Loucy (cell line): Measurements from ENCODE around the gene TOM1L2.

ENCODE experiments used
- EZH2phosphoT487 ChIP-seq: fragments of 200-600 bp; IDR thresholded peaks from 2 replicates; pipeline ENCODE4 v1.6.1; 2018; ENCODE audit warnings: antibody characterized with exemption, mild to moderate bottlenecking, moderate library complexity, borderline replicate concordance
- TF ChIP-seq, protein P1 (sequence below): fragments of 200-600 bp; sonication (generic); conservative IDR thresholded peaks from 2 replicates; pipeline ENCODE4 v1.5.1; 2014; ENCODE audit warnings: mild to moderate bottlenecking, antibody characterized with exemption, low read length

DNA sequence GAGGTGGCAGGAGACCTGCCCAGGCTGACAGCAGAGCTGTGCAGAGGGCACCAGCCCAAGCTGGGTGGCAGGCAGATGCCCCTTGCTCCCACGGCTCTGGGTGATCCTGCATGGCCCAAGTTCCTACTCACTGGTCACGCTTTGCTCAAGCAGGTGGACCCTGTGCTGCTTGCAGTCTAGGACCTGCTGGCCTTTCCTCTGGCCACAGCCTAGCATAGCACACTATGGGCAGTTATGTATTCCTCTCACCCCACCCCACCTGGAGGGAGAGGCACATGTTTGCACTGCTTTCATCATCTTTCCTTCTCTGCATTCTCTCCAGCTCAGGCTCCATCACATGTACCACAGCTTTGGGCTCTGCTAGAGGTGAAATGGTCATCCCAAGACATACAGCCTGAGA, 115.8 kb downstream of the TOM1L2 start:
- TF ChIP-seq, protein P1, sequence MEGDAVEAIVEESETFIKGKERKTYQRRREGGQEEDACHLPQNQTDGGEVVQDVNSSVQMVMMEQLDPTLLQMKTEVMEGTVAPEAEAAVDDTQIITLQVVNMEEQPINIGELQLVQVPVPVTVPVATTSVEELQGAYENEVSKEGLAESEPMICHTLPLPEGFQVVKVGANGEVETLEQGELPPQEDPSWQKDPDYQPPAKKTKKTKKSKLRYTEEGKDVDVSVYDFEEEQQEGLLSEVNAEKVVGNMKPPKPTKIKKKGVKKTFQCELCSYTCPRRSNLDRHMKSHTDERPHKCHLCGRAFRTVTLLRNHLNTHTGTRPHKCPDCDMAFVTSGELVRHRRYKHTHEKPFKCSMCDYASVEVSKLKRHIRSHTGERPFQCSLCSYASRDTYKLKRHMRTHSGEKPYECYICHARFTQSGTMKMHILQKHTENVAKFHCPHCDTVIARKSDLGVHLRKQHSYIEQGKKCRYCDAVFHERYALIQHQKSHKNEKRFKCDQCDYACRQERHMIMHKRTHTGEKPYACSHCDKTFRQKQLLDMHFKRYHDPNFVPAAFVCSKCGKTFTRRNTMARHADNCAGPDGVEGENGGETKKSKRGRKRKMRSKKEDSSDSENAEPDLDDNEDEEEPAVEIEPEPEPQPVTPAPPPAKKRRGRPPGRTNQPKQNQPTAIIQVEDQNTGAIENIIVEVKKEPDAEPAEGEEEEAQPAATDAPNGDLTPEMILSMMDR = no peak
- no peak for TF ChIP-seq EZH2phosphoT487
